22Rv1 (cell line): ENCODE results near the gene MRPL55.

Experiments used
- H3K27ac ChIP-seq: fragments of 450-650 bp; 2 replicates; pipeline ENCODE4 v1.5.1; 2017
- CTCF ChIP-seq: fragments of 450-650 bp; IDR thresholded peaks from 2 replicates; pipeline ENCODE4 v1.5.1; 2017; ENCODE audit warnings: mild to moderate bottlenecking
- ZFX ChIP-seq: fragments of 450-650 bp; IDR thresholded peaks from 2 replicates; pipeline ENCODE4 v1.6.1; 2017; ENCODE audit warnings: antibody characterized with exemption, borderline replicate concordance

Gene MRPL55

GRCh38 chr1:228064296-228064695 lies 44.8 kb downstream of the MRPL55 start:
- TF ChIP-seq ZFX, result no peak
- no peak for TF ChIP-seq CTCF

GRCh38 chr1:228063251-228064191 lies 45.6 kb downstream of the MRPL55 start:
- TF ChIP-seq ZFX (no peak), CTCF (no peak)
- H3K27ac ChIP-seq, result no peak overlapping the region

More at GRCh38 chr1:228064296-228064695, 44.8 kb downstream of the MRPL55 start:
- H3K27ac ChIP-seq, result no peak overlapping the region

- H3K27ac ChIP-seq, result no peak overlapping the region
- TF ChIP-seq ZFX (no peak), CTCF (no peak; the same call in 1 of the 2 replicates)
Measured at GRCh38 chr1:228062812-228063211, 46.3 kb downstream of the MRPL55 start.

GRCh38 chr1:228062085-228062791 lies 46.9 kb downstream of the MRPL55 start:
- TF ChIP-seq CTCF (no peak), ZFX (no peak)
- H3K27ac ChIP-seq, result no peak overlapping the region

GRCh38 chr1:228061411-228062084 lies 47.6 kb downstream of the MRPL55 start:
- TF ChIP-seq ZFX, result no peak
- no peak for TF ChIP-seq CTCF
- no peak overlapping the region for H3K27ac ChIP-seq

GRCh38 chr1:228060458-228061190 lies 48.5 kb downstream of the MRPL55 start:
- no peak; the same call in none of the 2 replicates for TF ChIP-seq CTCF
- no peak for TF ChIP-seq ZFX
- H3K27ac ChIP-seq, result peak overlapping the region; percentile 68
